C4-2B (cell line): ENCODE results near the gene STXBP2.

Experiments used
- H3K27ac ChIP-seq: fragments of 450-650 bp; 2 replicates; pipeline ENCODE4 v1.5.1; 2017
- ZFX ChIP-seq: fragments of 450-650 bp; IDR thresholded peaks from 2 replicates; pipeline ENCODE4 v1.6.1; 2017
- TF ChIP-seq, protein P1 (sequence below): fragments of 450-650 bp; conservative IDR thresholded peaks from 2 replicates; pipeline ENCODE4 v1.5.1; 2017; ENCODE audit warnings: mild to moderate bottlenecking

The STXBP2 gene

DNA sequence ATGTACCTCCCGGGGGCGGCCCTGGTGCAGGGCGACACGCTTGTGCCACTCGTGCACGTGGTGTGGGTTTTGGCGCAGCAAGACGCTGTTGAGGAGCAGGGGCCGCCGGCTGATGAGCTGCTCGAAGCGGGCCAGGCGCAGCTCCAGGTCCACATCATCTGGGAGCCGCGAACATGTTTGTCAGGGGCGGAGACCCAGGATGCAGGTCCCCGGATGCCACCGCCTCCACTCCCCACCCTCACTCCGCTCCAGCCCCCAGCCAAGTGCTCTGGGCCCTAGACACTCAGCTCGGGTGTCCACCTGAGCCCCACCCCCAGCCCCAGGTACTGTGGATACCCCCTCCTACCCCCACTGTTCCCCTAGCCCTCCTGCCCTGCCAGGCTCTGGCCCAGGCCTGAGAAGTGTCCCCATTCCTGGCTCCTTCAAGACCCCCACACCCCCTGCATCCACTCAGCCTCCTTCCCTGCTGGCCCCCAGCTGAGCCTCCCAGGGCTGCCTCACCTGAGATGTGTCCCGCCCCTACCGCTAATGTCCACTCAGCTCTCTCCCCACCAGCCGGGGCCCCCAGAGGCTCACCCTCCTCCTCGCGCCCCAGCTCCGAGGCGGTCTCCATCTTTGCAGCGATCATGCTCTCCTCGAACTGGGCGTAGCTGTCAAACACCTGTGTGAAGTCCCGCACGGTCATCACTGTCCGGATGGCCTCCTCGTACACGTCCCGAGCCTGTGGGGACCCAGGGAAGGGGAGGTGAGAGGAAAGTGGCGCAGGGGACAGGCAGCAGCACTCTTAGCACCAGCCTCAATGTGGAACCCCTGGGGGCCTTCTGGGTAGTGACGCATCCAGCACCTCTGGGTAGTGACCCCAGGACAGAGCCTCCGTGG lies 12.9 kb upstream of the STXBP2 start:
- H3K27ac ChIP-seq = no peak overlapping the region
- TF ChIP-seq, protein P1, sequence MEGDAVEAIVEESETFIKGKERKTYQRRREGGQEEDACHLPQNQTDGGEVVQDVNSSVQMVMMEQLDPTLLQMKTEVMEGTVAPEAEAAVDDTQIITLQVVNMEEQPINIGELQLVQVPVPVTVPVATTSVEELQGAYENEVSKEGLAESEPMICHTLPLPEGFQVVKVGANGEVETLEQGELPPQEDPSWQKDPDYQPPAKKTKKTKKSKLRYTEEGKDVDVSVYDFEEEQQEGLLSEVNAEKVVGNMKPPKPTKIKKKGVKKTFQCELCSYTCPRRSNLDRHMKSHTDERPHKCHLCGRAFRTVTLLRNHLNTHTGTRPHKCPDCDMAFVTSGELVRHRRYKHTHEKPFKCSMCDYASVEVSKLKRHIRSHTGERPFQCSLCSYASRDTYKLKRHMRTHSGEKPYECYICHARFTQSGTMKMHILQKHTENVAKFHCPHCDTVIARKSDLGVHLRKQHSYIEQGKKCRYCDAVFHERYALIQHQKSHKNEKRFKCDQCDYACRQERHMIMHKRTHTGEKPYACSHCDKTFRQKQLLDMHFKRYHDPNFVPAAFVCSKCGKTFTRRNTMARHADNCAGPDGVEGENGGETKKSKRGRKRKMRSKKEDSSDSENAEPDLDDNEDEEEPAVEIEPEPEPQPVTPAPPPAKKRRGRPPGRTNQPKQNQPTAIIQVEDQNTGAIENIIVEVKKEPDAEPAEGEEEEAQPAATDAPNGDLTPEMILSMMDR = no peak
- TF ChIP-seq ZFX = no peak

DNA sequence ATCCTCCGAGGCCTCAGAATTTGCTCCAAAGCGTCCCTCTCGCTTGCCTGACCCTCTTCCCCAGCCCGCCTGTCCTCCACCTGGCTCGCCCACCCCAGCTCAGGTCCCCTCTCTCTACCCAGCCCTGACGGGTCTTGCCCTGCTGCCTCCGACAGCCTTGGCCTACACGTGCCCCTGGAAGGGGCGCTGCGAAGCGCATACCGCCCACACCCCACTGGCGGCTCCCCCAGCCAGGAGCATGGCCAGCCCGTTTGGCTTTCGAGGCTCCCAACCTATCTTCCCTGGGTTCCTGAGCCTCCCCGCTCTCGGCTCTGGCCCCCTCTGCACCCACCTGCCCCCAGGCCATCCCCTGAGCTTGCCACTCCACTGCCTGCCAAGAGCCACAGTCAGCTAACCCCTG lies 12.1 kb upstream of the STXBP2 start:
- TF ChIP-seq ZFX = no peak
- TF ChIP-seq, protein P1 = no peak

DNA sequence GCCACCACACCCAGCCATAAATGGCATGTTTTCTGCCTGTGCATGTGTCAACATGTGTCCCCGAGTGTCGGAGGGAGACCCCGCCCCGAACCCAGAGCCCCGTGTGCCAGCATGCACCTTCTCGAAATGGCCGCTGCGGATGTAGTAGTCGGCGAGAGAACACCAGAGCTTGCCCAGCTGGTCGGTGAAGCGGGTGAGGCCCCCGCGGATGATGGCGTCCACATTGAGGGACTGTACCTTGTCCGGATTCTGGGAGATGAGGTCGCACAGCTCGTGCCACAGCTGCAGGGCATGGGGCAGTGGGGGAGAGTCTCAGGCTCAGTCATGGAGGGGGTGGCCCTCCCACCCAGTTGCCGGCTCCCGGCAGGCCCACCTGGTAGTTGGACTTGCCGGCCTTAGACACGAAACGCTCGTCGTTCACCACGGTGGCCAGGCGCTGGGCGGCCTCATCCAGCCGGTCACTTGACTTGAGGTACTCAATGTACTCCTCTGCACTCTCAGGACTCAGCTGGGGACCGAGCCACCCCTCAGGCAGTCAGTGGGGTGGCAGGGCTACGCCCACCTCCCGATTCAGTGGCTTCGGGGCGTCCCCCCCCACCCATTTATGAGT lies 11.0 kb upstream of the STXBP2 start:
- no peak overlapping the region for H3K27ac ChIP-seq
- TF ChIP-seq, protein P1 = no peak
- TF ChIP-seq ZFX = no peak

More for the DNA sequence above, 12.1 kb upstream of the STXBP2 start:
- no peak overlapping the region for H3K27ac ChIP-seq

DNA sequence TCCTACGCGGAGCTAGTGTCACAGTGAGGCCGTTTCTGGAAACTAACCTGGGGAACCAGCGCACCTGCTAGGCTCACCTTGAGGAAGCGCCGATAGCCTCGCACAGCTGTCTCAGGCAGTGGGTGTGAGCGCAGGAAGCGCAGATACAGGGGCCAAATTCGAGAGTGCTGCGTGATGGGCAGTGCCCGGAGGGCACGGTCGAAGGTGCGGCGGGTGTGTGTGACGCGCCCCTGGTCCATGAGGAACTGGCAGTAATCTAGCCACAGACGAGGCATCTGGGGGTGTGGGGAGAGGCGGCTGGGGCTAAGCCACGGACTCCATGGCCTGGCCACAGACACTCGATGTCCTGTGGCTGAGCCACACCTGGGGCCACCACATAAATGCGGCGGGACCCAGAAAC lies 9.7 kb upstream of the STXBP2 start:
- no peak for TF ChIP-seq ZFX
- TF ChIP-seq, protein P1 = no peak
- no peak overlapping the region for H3K27ac ChIP-seq

DNA sequence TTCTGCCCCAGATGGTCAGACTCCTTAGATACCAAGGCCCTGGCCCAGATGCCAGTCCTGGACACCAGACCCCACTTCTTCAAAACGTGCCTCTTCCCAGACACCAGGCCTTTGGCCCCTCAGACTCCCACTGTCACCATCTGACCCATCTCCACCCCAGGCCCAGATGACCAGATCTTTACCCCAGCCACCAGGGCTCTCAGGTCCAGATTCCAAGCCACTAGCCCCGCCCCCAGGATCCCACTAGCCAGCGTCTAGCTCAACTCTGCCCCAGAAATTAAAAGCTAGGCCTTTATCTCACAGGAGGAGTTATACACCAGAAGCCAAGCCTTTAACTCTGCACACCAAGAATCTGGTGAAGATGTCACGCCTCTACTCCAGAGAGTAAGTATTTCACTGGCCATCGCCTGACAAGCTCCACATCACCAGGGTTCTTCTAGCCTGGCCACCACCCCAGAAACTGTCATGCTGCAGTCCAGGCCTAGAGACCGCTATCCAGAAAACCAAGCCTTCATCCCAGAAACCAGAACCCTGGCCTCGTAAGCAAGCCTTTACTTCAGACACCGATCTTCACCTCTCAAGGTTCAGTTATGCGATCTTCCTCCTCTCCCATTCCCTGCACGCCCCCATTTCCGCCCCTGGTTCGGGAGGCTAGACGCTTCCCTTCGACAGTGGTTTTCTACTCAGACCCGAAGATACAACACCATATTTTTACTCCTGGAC lies 8.2 kb upstream of the STXBP2 start:
- peak overlapping the region; percentile 75 for H3K27ac ChIP-seq
- TF ChIP-seq ZFX = no peak
- TF ChIP-seq, protein P1 = no peak

DNA sequence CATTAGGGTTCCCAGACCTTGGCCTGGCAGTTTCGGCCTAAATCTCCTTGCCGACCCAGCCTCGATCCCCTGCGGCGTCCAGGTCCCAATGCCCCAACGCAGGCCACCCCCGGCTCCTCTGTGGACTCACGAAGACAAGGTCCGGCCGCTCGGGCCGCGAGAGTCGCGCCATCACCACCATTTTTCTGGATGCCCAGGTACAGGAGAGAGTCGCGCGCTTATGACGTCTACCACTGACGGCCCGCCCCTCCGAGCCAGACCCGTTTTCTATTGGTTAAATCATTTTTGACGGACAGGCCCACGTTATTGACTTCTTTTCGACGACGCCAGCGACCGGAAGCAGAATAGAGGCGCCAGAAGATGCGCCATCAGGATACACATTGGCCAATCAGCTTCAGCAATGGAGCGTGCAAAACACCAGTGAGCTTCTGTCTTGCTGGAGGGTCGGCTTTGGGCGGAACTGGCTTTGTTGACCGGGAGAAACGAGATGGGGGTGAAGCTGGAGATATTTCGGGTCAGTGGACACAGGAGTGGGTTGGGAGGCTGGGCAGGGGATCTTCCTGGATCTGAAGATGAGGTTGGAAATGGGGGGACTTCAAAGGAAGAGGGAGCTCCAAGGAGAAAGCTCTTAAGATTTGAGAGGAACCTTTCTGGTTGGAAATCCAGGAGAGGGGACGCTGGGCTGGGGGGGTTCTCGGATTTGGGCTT lies 7.4 kb upstream of the STXBP2 start, which contains the start of the genes PET100 and XAB2:
TSS of gene PET100 (plus strand) at position 447 of the 708 bp plus-strand sequence. CDS start at position 488, 41 bp downstream.
TSS of gene XAB2 (minus strand) at position 199 of the 708 bp plus-strand sequence. CDS start at position 181, 18 bp downstream.
- H3K27ac ChIP-seq = peak within 1 kb of the TSS; percentile 75
- TF ChIP-seq, protein P1 = no peak
- TF ChIP-seq ZFX = 0 out of 2 replicates have a peak, but pooled peaks have one; percentile 0
